ENCODE measurements around the gene POU4F3.

POU4F3 gene

DNA sequence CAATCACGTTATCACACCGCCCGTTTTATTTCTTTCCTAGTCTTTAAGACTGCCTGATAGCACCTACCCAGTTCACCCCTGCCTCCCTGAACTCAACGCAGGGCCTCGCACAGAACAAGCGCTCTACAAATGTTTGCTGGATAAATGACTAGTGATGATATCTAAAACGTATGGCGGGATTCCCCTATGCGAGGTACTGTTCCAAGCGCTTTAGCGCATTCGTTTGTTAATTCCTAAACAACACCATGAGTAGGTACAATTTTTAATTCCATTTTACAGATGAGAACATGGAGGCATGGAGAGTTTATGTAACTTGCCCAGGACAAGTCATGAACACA is 6.6 kb downstream of the POU4F3 start:
- TF ChIP-seq CTCF (IDR thresholded peaks at IDR 0.05; ENCODE audit: low read depth, low read length) = no peak
- no peak overlapping the region for H3K4me3 ChIP-seq (ENCODE audit: low read depth, low read length)

DNA sequence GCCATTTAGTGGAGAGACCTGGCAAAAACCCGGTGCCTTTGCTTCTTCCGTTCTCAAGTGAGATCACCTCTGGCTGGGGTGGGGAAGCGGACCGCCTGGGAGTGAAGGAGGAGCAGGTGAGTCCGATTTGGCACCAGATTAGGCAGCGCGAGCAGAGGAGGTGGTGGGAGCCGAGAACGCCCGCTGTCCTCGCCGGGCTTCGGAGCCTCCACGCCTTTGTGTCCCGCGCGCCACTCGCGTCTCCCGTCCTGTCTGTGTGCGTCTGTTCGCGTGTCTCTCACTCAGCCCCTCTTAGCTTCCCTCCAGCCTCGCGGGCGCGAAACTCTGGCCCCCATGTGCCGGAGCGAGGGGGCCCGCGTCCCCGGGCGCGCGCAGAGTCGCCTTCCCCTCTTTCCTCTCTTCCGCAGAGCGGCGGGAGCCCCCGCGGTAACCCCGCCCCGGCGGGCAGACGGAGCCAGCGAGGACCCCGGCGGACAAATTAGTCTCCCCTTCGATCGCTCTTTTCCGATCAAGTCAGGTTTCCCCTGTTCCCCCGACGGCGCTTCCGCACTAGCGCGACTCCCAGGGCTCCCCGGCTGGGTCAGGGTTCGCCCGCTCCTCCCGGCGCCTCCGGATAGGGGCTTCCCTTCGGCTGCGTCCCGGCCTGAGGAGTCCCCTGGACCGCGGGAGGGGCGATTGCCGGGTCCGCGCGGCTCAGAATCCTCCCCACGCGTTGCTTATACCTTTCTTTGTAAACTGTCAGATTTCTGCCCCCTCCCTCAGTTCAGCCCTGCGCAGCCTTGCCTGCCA is 7.1 kb downstream of the POU4F3 start:
- TF ChIP-seq CTCF (IDR thresholded peaks at IDR 0.05; ENCODE audit: low read depth, low read length) = no peak
- H3K4me3 ChIP-seq (ENCODE audit: low read depth, low read length) = no peak overlapping the region

DNA sequence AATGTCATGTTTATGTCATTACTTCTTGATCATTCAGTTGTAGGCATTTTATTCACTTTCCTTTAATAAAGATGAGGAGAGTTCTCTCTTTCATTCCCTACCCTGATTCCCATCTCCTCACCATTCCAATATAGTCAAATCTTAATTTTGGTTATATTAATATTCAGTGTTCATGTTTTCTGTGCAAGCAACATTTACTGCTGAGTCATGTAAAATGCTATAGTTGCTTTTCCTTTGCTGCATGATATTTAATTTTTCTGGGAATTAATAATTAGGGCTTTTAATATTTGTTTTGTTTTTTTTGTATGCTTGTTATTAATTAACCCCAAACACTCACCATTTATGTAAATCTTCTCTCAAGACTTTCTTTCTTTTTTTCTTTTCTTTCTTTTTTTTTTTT is 18.5 kb downstream of the POU4F3 start:
- no peak overlapping the region for H3K4me3 ChIP-seq (ENCODE audit: low read depth, low read length)
- no peak for TF ChIP-seq CTCF (IDR thresholded peaks at IDR 0.05; ENCODE audit: low read depth, low read length)

- H3K4me3 ChIP-seq (ENCODE audit: low read depth, low read length) = no peak overlapping the region
- TF ChIP-seq CTCF (IDR thresholded peaks at IDR 0.05; ENCODE audit: low read depth, low read length) = no peak
These were observed 21.2 kb downstream of the POU4F3 start for GRCh38 chr5:146359836-146360235.

DNA sequence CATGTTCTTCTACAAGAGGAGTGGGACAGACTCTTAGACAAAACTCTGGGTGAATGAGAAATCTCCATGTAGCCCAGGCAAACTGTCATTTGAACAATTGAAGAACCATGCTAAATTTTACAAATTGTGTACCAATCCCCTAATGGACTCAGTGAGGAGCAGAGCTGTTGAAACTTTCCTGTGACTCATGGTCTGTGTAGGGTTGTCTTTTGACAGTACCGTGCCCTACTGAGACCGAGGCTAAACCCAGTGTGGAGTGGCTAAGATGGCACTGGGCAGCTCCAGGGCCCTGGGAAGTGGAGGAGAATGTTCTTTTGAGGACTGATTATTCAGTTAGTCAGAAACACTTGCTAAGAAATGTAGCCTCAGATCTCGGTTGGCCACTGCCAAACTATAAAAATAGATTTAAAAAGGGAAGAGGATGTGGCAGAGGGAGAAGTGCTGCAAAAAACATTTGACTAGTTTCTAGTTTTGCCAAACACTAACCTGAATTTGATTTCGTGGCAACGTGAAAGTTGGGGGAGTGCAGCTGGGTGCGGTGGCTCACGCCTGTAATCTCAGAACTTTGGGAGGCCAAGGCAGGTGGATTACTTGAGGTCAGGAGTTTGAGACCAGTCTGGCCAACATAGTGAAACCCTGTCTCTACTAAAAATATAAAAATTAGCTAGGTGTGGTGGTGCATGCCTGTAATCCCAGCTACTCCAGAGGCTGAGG is 24.7 kb downstream of the POU4F3 start:
- no peak for TF ChIP-seq CTCF (IDR thresholded peaks at IDR 0.05; ENCODE audit: low read depth, low read length)

GRCh38 chr5:146365618-146366017 is 27.0 kb downstream of the POU4F3 start:
- no peak overlapping the region for H3K4me3 ChIP-seq (ENCODE audit: low read depth, low read length)
- TF ChIP-seq CTCF (IDR thresholded peaks at IDR 0.05; ENCODE audit: low read depth, low read length) = no peak

More for the DNA sequence above, 24.7 kb downstream of the POU4F3 start:
- no peak overlapping the region for H3K4me3 ChIP-seq (ENCODE audit: low read depth, low read length)

- H3K4me3 ChIP-seq (ENCODE audit: low read depth, low read length) = no peak overlapping the region
- no peak for TF ChIP-seq CTCF (IDR thresholded peaks at IDR 0.05; ENCODE audit: low read depth, low read length)
These were observed 28.3 kb downstream of the POU4F3 start for GRCh38 chr5:146366904-146367303.

Measured in WI38 (cell line).